DND-41 (cell line): ENCODE data around the gene AADAT.

Source experiments
- CTCF ChIP-seq: IDR thresholded peaks from 2 replicates; pipeline ENCODE4 v1.5.1; 2012; ENCODE audit warnings: borderline replicate concordance, low read length, moderate library complexity, mild to moderate bottlenecking; ENCODE audit not compliant: poor library complexity, severe bottlenecking; ENCODE audit errors: extremely low read depth
- EZH2 ChIP-seq: IDR thresholded peaks from 3 replicates; pipeline ENCODE4 v1.6.1; 2012; ENCODE audit warnings: borderline replicate concordance, low read depth, mild to moderate bottlenecking, moderate library complexity, low read length, inconsistent platforms; ENCODE audit not compliant: severe bottlenecking

- TF ChIP-seq CTCF: no peak
- TF ChIP-seq EZH2: no peak
Observed at GRCh38 chr4:170093973-170094535, 4.3 kb upstream of the AADAT start.
